ENCODE results near the gene STPG4. TPM values are rescaled to one million over a fixed set of nuclear protein-coding genes. Genes with fewer than 3 reads are reported as not detected.

STPG4 gene
- total RNA-seq, 3 donors from 2014 or later (not counting 1 experiment from before 2014, with no cell fraction given), result 0.21 to 0.65 TPM; not detected in 1

- peaks cover 50% of the 10 kb centered on the region for H3K36me3 ChIP-seq (ENCODE audit: control insufficient read depth, insufficient read depth, low read length)
- Mint-ChIP-seq H3K27ac (no peak overlapping the region), H3K27me3 (ENCODE audit: low read depth in 2 of 2) (no peaks in the 10 kb centered on the region), H3K4me3 (no peak overlapping the region), H3K9me3 (no peaks in the 10 kb centered on the region), H3K36me3 (peaks cover 8% of the 10 kb centered on the region), H3K4me1 (no peaks in the 10 kb centered on the region)
- WGBS (ENCODE audit: insufficient coverage), result 88% methylated on average over 5 of the region's 8 CpGs
- H3K9me3 ChIP-seq (ENCODE audit: control insufficient read depth, insufficient read depth, low read length), result no peaks in the 10 kb centered on the region
- H3K27ac ChIP-seq (ENCODE audit: low read length), result no peak overlapping the region
- ATAC-seq, result no peak
- H3K4me1 ChIP-seq (ENCODE audit: control insufficient read depth, insufficient read depth, low read length), result no peaks in the 10 kb centered on the region
- TF ChIP-seq, protein P1, sequence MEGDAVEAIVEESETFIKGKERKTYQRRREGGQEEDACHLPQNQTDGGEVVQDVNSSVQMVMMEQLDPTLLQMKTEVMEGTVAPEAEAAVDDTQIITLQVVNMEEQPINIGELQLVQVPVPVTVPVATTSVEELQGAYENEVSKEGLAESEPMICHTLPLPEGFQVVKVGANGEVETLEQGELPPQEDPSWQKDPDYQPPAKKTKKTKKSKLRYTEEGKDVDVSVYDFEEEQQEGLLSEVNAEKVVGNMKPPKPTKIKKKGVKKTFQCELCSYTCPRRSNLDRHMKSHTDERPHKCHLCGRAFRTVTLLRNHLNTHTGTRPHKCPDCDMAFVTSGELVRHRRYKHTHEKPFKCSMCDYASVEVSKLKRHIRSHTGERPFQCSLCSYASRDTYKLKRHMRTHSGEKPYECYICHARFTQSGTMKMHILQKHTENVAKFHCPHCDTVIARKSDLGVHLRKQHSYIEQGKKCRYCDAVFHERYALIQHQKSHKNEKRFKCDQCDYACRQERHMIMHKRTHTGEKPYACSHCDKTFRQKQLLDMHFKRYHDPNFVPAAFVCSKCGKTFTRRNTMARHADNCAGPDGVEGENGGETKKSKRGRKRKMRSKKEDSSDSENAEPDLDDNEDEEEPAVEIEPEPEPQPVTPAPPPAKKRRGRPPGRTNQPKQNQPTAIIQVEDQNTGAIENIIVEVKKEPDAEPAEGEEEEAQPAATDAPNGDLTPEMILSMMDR (IDR thresholded peaks at IDR 0.05), result no peak
- no peaks in the 10 kb centered on the region for H3K27me3 ChIP-seq (ENCODE audit: control insufficient read depth, insufficient read depth, low read length)
- H3K4me3 ChIP-seq (ENCODE audit: low read length), result no peak overlapping the region
- intact Hi-C loops (cut with micrococcal nuclease), result no loop called here
- DNase-seq, result no peak
These were observed 106.2 kb downstream of the STPG4 start for GRCh38 chr2:47048801-47049480.

GRCh38 chr2:47046271-47046670 lies 108.8 kb downstream of the STPG4 start:
- Mint-ChIP-seq H3K9me3 (no peaks in the 10 kb centered on the region), H3K27ac (no peak overlapping the region), H3K36me3 (no peaks in the 10 kb centered on the region), H3K27me3 (ENCODE audit: low read depth in 2 of 2) (no peaks in the 10 kb centered on the region), H3K4me3 (no peak overlapping the region), H3K4me1 (peaks cover 0 to 10% of the 10 kb centered on the region in 2 donors)
- H3K27ac ChIP-seq (ENCODE audit: low read length), result no peak overlapping the region
- TF ChIP-seq, protein P1 (IDR thresholded peaks at IDR 0.05), result no peak
- no peaks in the 10 kb centered on the region for H3K27me3 ChIP-seq (ENCODE audit: control insufficient read depth, insufficient read depth, low read length)
- ATAC-seq (no peak), DNase-seq (no peak)
- 82% methylated on average over 4 of the region's 5 CpGs for WGBS (ENCODE audit: insufficient coverage)
- H3K9me3 ChIP-seq (ENCODE audit: control insufficient read depth, insufficient read depth, low read length), result no peaks in the 10 kb centered on the region
- H3K4me1 ChIP-seq (ENCODE audit: control insufficient read depth, insufficient read depth, low read length), result no peaks in the 10 kb centered on the region
- H3K4me3 ChIP-seq (ENCODE audit: low read length), result no peak overlapping the region
- intact Hi-C loops (cut with micrococcal nuclease), result no loop called here
- H3K36me3 ChIP-seq (ENCODE audit: control insufficient read depth, insufficient read depth, low read length), result peaks cover 43% of the 10 kb centered on the region

- H3K36me3 Mint-ChIP-seq, result no peaks in the 10 kb centered on the region
- ATAC-seq, result no peak
These were observed 111.2 kb downstream of the STPG4 start for GRCh38 chr2:47043891-47044239.

More at GRCh38 chr2:47043891-47044239, 111.2 kb downstream of the STPG4 start:
- Histone ChIP-seq H3K9me3 (ENCODE audit: control insufficient read depth, insufficient read depth, low read length) (no peaks in the 10 kb centered on the region), H3K27me3 (ENCODE audit: control insufficient read depth, insufficient read depth, low read length) (no peaks in the 10 kb centered on the region), H3K36me3 (ENCODE audit: control insufficient read depth, insufficient read depth, low read length) (peaks cover 40% of the 10 kb centered on the region), H3K4me1 (ENCODE audit: control insufficient read depth, insufficient read depth, low read length) (peaks cover 12% of the 10 kb centered on the region), H3K4me3 (ENCODE audit: low read length) (no peak overlapping the region), H3K27ac (ENCODE audit: low read length) (no peak overlapping the region)
- Mint-ChIP-seq H3K4me1 (peaks cover 2 to 14% of the 10 kb centered on the region in 2 donors), H3K4me3 (no peak overlapping the region), H3K27ac (no peak overlapping the region), H3K27me3 (ENCODE audit: low read depth in 2 of 2) (no peaks in the 10 kb centered on the region), H3K9me3 (no peaks in the 10 kb centered on the region)
- DNase-seq, result no peak
- 77% methylated on average over 4 of the region's 4 CpGs for WGBS (ENCODE audit: insufficient coverage)
- intact Hi-C loops (cut with micrococcal nuclease), result no loop called here
- TF ChIP-seq, protein P1 (IDR thresholded peaks at IDR 0.05), result no peak
